Activated CD4-positive, alpha-beta T cell treated with anti-CD3 and anti-CD28 coated beads for 1 hour (primary cell): ENCODE data around the gene OXCT2.
"Not testable (repeated sequence)": the region's sequence is repeated elsewhere in the genome, so short reads cannot be mapped to it uniquely, and the experiment has no call there.

Source experiments
- DNase-seq: peaks from one replicate; pipeline ENCODE4 v3.0.0-alpha.2; 2020

The OXCT2 gene

GRCh38 chr1:39787108-39787375 lies 15.9 kb upstream of the OXCT2 start:
- DNase-seq, result not testable (repeated sequence)

GRCh38 chr1:39786303-39787107 lies 15.4 kb upstream of the OXCT2 start:
- DNase-seq, result not testable (repeated sequence)

GRCh38 chr1:39782685-39783084 lies 11.5 kb upstream of the OXCT2 start:
- DNase-seq, result not testable (repeated sequence)

GRCh38 chr1:39782103-39782502 lies 11.0 kb upstream of the OXCT2 start:
- DNase-seq, result no peak

GRCh38 chr1:39781349-39781715 lies 10.2 kb upstream of the OXCT2 start:
- DNase-seq, result no peak

- no peak for DNase-seq
Measured at GRCh38 chr1:39779821-39780220, 8.7 kb upstream of the OXCT2 start.

- no peak for DNase-seq
Measured at GRCh38 chr1:39779137-39779536, 8.0 kb upstream of the OXCT2 start.

GRCh38 chr1:39778463-39779099 lies 7.4 kb upstream of the OXCT2 start:
- DNase-seq, result not testable (repeated sequence)

- DNase-seq, result not testable (repeated sequence)
Measured at GRCh38 chr1:39777896-39778295, 6.7 kb upstream of the OXCT2 start.

- no peak for DNase-seq
Measured at GRCh38 chr1:39777306-39777705, 6.2 kb upstream of the OXCT2 start.

GRCh38 chr1:39776886-39777285 lies 5.7 kb upstream of the OXCT2 start:
- DNase-seq, result no peak

- no peak for DNase-seq
Measured at GRCh38 chr1:39776400-39776713, 5.2 kb upstream of the OXCT2 start.

GRCh38 chr1:39775676-39776399 lies 4.7 kb upstream of the OXCT2 start:
- DNase-seq, result not testable (repeated sequence)

- not testable (repeated sequence) for DNase-seq
Measured at GRCh38 chr1:39775141-39775540, 4.0 kb upstream of the OXCT2 start.

- not testable (repeated sequence) for DNase-seq
Measured at GRCh38 chr1:39773369-39773979, 2.3 kb upstream of the OXCT2 start.

GRCh38 chr1:39770100-39771021 lies 787 bp downstream of the OXCT2 start:
- DNase-seq, result not testable (repeated sequence)

- not testable (repeated sequence) for DNase-seq
Measured at GRCh38 chr1:39769502-39769901, 1.6 kb downstream of the OXCT2 start.

- not testable (repeated sequence) for DNase-seq
Measured at GRCh38 chr1:39766466-39766865, 4.7 kb downstream of the OXCT2 start.

- not testable (repeated sequence) for DNase-seq
Measured at GRCh38 chr1:39764512-39764911, 6.6 kb downstream of the OXCT2 start.

- DNase-seq, result not testable (repeated sequence)
Measured at GRCh38 chr1:39763619-39764374, 7.4 kb downstream of the OXCT2 start.
